HG03103 (cell line): ENCODE results near the gene PCYOX1L.

Experiments used
- ATAC-seq: cut with Tn5 transposase; IDR thresholded peaks from one replicate; pipeline ENCODE4 v1.9.1; 2021; ENCODE audit warnings: low read depth; ENCODE audit not compliant: unreplicated experiment

PCYOX1L gene

DNA sequence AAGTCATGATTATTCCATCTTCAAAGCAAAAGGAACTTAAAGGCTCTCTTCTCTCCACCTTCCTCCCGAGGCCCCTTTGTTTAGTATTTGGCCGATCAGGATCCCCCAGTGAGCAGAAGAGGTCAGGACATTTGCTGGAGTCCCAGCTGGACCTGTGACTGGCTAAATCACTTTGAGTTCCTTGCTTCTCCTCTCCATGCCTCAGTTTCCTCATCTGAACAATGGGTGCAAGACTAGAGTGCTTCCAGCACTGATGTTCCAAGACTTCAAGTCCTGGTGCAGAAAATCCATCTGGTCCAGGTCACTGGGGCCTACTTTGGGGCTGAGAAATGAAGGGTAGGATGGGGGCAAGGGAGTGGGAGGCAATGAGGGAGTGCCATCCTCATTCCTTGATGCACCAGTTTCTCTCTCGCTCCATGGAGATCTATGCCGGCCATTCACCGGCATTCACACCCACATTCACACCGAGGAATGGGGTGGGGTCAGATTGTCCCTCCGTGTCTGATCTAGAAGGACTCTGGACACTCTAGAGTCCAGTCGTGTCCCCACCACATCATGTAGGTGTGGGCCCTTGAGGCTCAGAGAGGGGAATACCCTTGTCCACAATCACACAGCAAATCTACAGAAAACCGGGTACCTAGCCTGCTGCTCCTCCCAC, 60.0 kb downstream of the PCYOX1L start:
- no peak for ATAC-seq

DNA sequence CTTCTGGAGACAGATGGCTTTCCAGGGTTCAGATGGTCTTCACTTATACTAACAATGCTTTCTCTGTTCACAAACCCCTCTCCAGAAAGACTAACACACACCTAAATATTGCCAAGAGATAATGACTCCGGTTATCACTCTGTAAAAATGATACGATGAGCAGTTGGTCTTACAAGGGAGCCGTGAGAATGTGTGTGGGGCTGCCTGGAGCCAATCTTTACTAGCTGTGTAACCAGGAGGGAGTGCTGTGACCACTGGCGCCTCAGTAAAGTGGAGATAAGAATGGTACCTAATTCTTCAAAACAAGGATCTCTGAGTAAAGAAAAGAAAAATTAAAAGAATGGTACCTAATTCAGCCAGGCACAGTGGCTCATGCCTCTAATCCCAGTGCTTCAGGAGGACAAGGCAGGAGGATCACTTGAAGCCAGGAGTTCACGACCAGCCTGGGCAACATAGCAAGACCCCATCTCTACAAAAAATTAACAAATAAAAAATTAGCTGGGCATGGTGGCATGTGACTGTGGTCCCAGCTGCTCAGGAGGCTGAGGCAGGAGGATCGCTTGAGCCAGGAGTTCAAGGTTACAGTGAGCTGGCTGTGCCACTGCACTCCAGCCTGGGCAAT, 61.2 kb downstream of the PCYOX1L start:
- ATAC-seq: no peak
